CD14-positive monocyte (primary cell): Measurements from ENCODE around the gene SDC4. TPM values are rescaled to one million over a fixed set of nuclear protein-coding genes. Genes with fewer than 3 reads are reported as not detected.

Source experiments
- DNase-seq, 3 donors: peaks; one replicate each; pipeline ENCODE4 v3.0.0-alpha.2; 2011 to 2022
- H2AFZ ChIP-seq: 2 replicates; pipeline ENCODE4 v1.6.0; 2012; ENCODE audit warnings: mild to moderate bottlenecking, low read depth, low read length, inconsistent platforms; ENCODE audit not compliant: insufficient read depth, poor library complexity, severe bottlenecking
- H3K27ac ChIP-seq, 2 donors: 1 replicate in 1 of 2; 2 replicates in 1 of 2; pipeline ENCODE4 v1.5.1; 2012 to 2013; ENCODE audit warnings: low read length in 2 of 2, control low read depth in 1 of 2, inconsistent platforms in 1 of 2, low read depth in 1 of 2, mild to moderate bottlenecking in 1 of 2
- H3K27me3 ChIP-seq, 2 donors: one replicate each; pipeline versions ENCODE4 v1.6.0 to v1.6.1; 2011 to 2013; ENCODE audit warnings: low read length in 2 of 2; ENCODE audit not compliant: control insufficient read depth in 2 of 2, insufficient read depth in 2 of 2
- H3K36me3 ChIP-seq, 2 donors: replicated peaks in 1 of 2; 1 replicate in 1 of 2; 2 replicates in 1 of 2; pipeline versions ENCODE4 v1.5.1 to v1.6.1; 2012 to 2013; ENCODE audit warnings: low read length in 2 of 2, control low read depth in 1 of 2, inconsistent platforms in 1 of 2, mild to moderate bottlenecking in 1 of 2; ENCODE audit not compliant: insufficient read depth in 2 of 2, control insufficient read depth in 1 of 2
- H3K4me1 ChIP-seq, 2 donors: 1 replicate in 1 of 2; 2 replicates in 1 of 2; pipeline versions ENCODE4 v1.5.1 to v1.6.1; 2012 to 2013; ENCODE audit warnings: low read length in 2 of 2, control low read depth in 1 of 2, inconsistent platforms in 1 of 2, mild to moderate bottlenecking in 1 of 2, moderate library complexity in 1 of 2; ENCODE audit not compliant: insufficient read depth in 2 of 2, control insufficient read depth in 1 of 2
- H3K4me2 ChIP-seq: replicated peaks from 2 replicates; pipeline ENCODE3; 2012; ENCODE audit warnings: low read length, moderate library complexity, mild to moderate bottlenecking; ENCODE audit not compliant: poor library complexity, severe bottlenecking; ENCODE audit errors: extremely low read depth
- H3K4me3 ChIP-seq, 3 experiments: fragments of 200-600 bp in 1 of 3; sonication (generic) in 1 of 3; replicated peaks in 1 of 3; 1 replicate in 2 of 3; 2 replicates in 1 of 3; pipeline ENCODE4 v1.5.1; 2011 to 2013; ENCODE audit warnings: low read length in 3 of 3, mild to moderate bottlenecking in 3 of 3, control low read depth in 2 of 3, low read depth in 2 of 3, inconsistent platforms in 1 of 3, moderate library complexity in 1 of 3
- H3K79me2 ChIP-seq: 2 replicates; pipeline ENCODE4 v1.6.0; 2012; ENCODE audit warnings: mild to moderate bottlenecking, control low read depth, inconsistent platforms, low read length, moderate library complexity; ENCODE audit not compliant: insufficient read depth
- H3K9ac ChIP-seq: 2 replicates; pipeline ENCODE4 v1.6.0; 2017; ENCODE audit warnings: low read length, mild to moderate bottlenecking; ENCODE audit not compliant: insufficient read depth, poor library complexity, severe bottlenecking
- H3K9me3 ChIP-seq, 2 donors: replicated peaks in 1 of 2; 1 replicate in 1 of 2; 2 replicates in 1 of 2; pipeline versions ENCODE4 v1.5.1 to v1.6.1; 2012 to 2013; ENCODE audit warnings: low read length in 2 of 2, control low read depth in 1 of 2; ENCODE audit not compliant: control insufficient read depth in 1 of 2, insufficient read depth in 1 of 2
- H4K20me1 ChIP-seq: 2 replicates; pipeline ENCODE4 v1.6.0; 2012; ENCODE audit warnings: mild to moderate bottlenecking, low read length, control low read depth, moderate library complexity; ENCODE audit not compliant: insufficient read depth
- H3K27ac Mint-ChIP-seq, 7 donors: one replicate each; pipeline ENCODE4 v1.8.0; 2020; ENCODE audit warnings: mild to moderate bottlenecking in 7 of 7, mixed read lengths in 7 of 7, moderate library complexity in 6 of 7, inconsistent platforms in 2 of 7
- H3K27me3 Mint-ChIP-seq, 3 donors: one replicate each; pipeline ENCODE4 v1.8.0; 2021 to 2022; ENCODE audit warnings: low read depth in 3 of 3, mild to moderate bottlenecking in 3 of 3, mixed read lengths in 3 of 3, moderate library complexity in 3 of 3, inconsistent platforms in 1 of 3
- H3K36me3 Mint-ChIP-seq, 2 donors: one replicate each; pipeline ENCODE4 v1.8.0; 2020; ENCODE audit warnings: mixed read lengths in 2 of 2, inconsistent platforms in 1 of 2, mild to moderate bottlenecking in 1 of 2
- H3K4me1 Mint-ChIP-seq: one replicate; pipeline ENCODE4 v1.8.0; 2020; ENCODE audit warnings: mild to moderate bottlenecking, mixed read lengths
- H3K4me3 Mint-ChIP-seq, 2 donors: one replicate each; pipeline ENCODE4 v1.8.0; 2020; ENCODE audit warnings: mild to moderate bottlenecking in 2 of 2, mixed read lengths in 2 of 2, moderate library complexity in 1 of 2
- H3K9me3 Mint-ChIP-seq, 7 donors: one replicate each; pipeline ENCODE4 v1.8.0; 2020 to 2022; ENCODE audit warnings: mixed read lengths in 7 of 7, mild to moderate bottlenecking in 6 of 7, moderate library complexity in 6 of 7, inconsistent platforms in 2 of 7
- WGBS: methylation state at CpG from one replicate; pipeline ENCODE4 v1.1.5; 2013; ENCODE audit warnings: missing lambda C conversion rate; ENCODE audit not compliant: insufficient coverage; 5-methylcytosine and 5-hydroxymethylcytosine counted together
- intact Hi-C, 2 donors: fragments of 100-400 bp; cut with micrococcal nuclease; formaldehyde crosslinking; loops; one replicate each; pipeline versions ENCODE4 v1.15.0 to v1.15.1; 2023
- polyA plus RNA-seq, 3 donors: library from polyadenylated mRNA; depleted of rRNA in 1 of 3; unstranded in 2 of 3; stranded (reverse) in 1 of 3; fragments of 300-500 nt in 2 of 3; fragments of >200 nt in 1 of 3; fragmentation: Illumina TruSeq in 2 of 3; gene quantifications; 1 replicate in 2 of 3; 2 replicates in 1 of 3; pipeline ENCODE4 v1.2.3, GENCODE V29; 2012 to 2021
- TF ChIP-seq, protein P1 (sequence below): fragments of 200-600 bp; IDR thresholded peaks from one replicate; pipeline ENCODE4 v1.8.0; 2022; ENCODE audit warnings: antibody characterized with exemption, mild to moderate bottlenecking

The SDC4 gene
- polyA plus RNA-seq, 3 donors = 1.6 to 5.1 (median 1.9) TPM

GRCh38 chr20:45392733-45393132 is 44.5 kb upstream of the SDC4 start:
- Histone ChIP-seq H3K4me2 (no peak overlapping the region), H3K4me3 (no peak overlapping the region), H3K36me3 (no peaks in the 10 kb centered on the region), H4K20me1 (no peaks in the 10 kb centered on the region), H3K27ac (no peak overlapping the region), H3K9ac (no peak overlapping the region), H3K4me1 (no peaks in the 10 kb centered on the region), H3K9me3 (no peaks in the 10 kb centered on the region), H3K79me2 (no peaks in the 10 kb centered on the region), H2AFZ (no peak overlapping the region), H3K27me3 (no peaks in the 10 kb centered on the region)
- Mint-ChIP-seq H3K9me3 (peaks cover 0 to 1% (median 0%) of the 10 kb centered on the region in 7 donors), H3K4me3 (no peak overlapping the region), H3K27me3 (peaks cover 2 to 10% (median 3%) of the 10 kb centered on the region in 3 donors), H3K36me3 (no peaks in the 10 kb centered on the region), H3K4me1 (peaks cover 2% of the 10 kb centered on the region), H3K27ac (no peak overlapping the region)
- no peak for DNase-seq
- WGBS = no CpG with 5 or more reads among the region's 3 CpGs
- TF ChIP-seq, protein P1, sequence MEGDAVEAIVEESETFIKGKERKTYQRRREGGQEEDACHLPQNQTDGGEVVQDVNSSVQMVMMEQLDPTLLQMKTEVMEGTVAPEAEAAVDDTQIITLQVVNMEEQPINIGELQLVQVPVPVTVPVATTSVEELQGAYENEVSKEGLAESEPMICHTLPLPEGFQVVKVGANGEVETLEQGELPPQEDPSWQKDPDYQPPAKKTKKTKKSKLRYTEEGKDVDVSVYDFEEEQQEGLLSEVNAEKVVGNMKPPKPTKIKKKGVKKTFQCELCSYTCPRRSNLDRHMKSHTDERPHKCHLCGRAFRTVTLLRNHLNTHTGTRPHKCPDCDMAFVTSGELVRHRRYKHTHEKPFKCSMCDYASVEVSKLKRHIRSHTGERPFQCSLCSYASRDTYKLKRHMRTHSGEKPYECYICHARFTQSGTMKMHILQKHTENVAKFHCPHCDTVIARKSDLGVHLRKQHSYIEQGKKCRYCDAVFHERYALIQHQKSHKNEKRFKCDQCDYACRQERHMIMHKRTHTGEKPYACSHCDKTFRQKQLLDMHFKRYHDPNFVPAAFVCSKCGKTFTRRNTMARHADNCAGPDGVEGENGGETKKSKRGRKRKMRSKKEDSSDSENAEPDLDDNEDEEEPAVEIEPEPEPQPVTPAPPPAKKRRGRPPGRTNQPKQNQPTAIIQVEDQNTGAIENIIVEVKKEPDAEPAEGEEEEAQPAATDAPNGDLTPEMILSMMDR = no peak
- intact Hi-C loops = no loop called here

DNA sequence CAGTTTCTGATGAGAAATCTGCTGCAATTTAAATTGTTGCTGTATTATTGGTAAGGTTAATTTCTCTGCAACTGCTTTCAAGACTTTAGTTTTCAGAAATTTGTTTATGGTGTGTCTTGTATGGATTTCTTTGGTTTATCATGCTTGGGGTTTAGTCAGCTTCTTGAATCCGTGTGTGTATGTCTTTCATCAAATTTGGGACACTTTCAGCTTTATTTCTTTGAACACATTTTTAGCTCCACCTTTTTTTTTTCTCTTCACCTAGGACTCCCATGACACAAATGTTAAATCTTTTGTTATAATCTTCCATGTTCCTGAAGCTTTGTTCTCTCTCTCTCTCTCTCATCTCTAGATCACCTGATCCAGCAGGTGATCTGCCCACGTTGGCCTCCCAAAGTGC is 43.3 kb upstream of the SDC4 start:
- Mint-ChIP-seq H3K4me3 (no peak overlapping the region), H3K27ac (no peak overlapping the region), H3K36me3 (peaks cover 0 to 1% of the 10 kb centered on the region in 2 donors), H3K4me1 (peaks cover 2% of the 10 kb centered on the region), H3K27me3 (peaks cover 2 to 10% (median 3%) of the 10 kb centered on the region in 3 donors), H3K9me3 (peaks cover 0 to 3% (median 0%) of the 10 kb centered on the region in 7 donors)
- TF ChIP-seq, protein P1 = no peak
- no peak overlapping the region for H3K27ac ChIP-seq
- no peak overlapping the region for H3K4me3 ChIP-seq
- no peak overlapping the region for H2AFZ ChIP-seq
- H3K27me3 ChIP-seq = no peaks in the 10 kb centered on the region
- H3K4me1 ChIP-seq = no peaks in the 10 kb centered on the region
- H4K20me1 ChIP-seq = no peaks in the 10 kb centered on the region
- no peaks in the 10 kb centered on the region for H3K9me3 ChIP-seq
- DNase-seq = no peak
- no peak overlapping the region for H3K9ac ChIP-seq
- H3K79me2 ChIP-seq = no peaks in the 10 kb centered on the region
- H3K4me2 ChIP-seq = no peak overlapping the region
- no peaks in the 10 kb centered on the region for H3K36me3 ChIP-seq
- intact Hi-C loops = no loop called here
- no CpG with 5 or more reads among the region's 2 CpGs for WGBS
